Keratinocyte (primary cell): Measurements from ENCODE around the gene INPP5A. TPM values are rescaled to one million over a fixed set of nuclear protein-coding genes. Genes with fewer than 3 reads are reported as not detected.

Source experiments
- DNase-seq: peaks from one replicate; pipeline ENCODE4 v3.0.0-alpha.2; 2011; ENCODE audit warnings: low read depth, missing footprints, low spot score
- FAIRE-seq: peaks from 2 replicates; lab custom pipeline; 2011; peaks lifted over from hg19 to GRCh38; lab: Jason Lieb, UNC
- H2AFZ ChIP-seq: 2 replicates; pipeline ENCODE4 v1.6.0; 2012; ENCODE audit warnings: low read length, control low read depth, inconsistent platforms; ENCODE audit not compliant: control insufficient read depth
- H3K27ac ChIP-seq: 2 replicates; pipeline ENCODE4 v1.5.1; 2011; ENCODE audit warnings: low read length; ENCODE audit not compliant: control insufficient read depth, insufficient read depth
- H3K27me3 ChIP-seq: 3 replicates; pipeline ENCODE4 v1.6.0; 2011; ENCODE audit warnings: low read length; ENCODE audit not compliant: control insufficient read depth, insufficient read depth; ENCODE audit errors: extremely low read depth
- H3K36me3 ChIP-seq, 2 experiments: 2 replicates in 1 of 2; 3 replicates in 1 of 2; pipeline ENCODE4 v1.5.1; 2011; ENCODE audit warnings: low read length in 2 of 2, mild to moderate bottlenecking in 1 of 2; ENCODE audit not compliant: control insufficient read depth in 2 of 2, insufficient read depth in 2 of 2; ENCODE audit errors: extremely low read depth in 1 of 2
- H3K4me1 ChIP-seq: 3 replicates; pipeline ENCODE4 v1.5.1; 2011; ENCODE audit warnings: low read length; ENCODE audit not compliant: control insufficient read depth, insufficient read depth; ENCODE audit errors: extremely low read depth
- H3K4me2 ChIP-seq: 3 replicates; pipeline ENCODE4 v1.6.0; 2011; ENCODE audit warnings: low read depth, low read length; ENCODE audit not compliant: control insufficient read depth, insufficient read depth; ENCODE audit errors: extremely low read depth
- H3K4me3 ChIP-seq, 3 experiments: fragments of 200-600 bp in 1 of 3; sonication (generic) in 1 of 3; 2 replicates in 2 of 3; 3 replicates in 1 of 3; pipeline ENCODE4 v1.5.1; 2011 to 2016; ENCODE audit warnings: low read length in 3 of 3, mild to moderate bottlenecking in 3 of 3, control low read depth in 2 of 3, inconsistent platforms in 1 of 3, low read depth in 1 of 3, mixed read lengths in 1 of 3, mixed run types in 1 of 3, moderate library complexity in 1 of 3; ENCODE audit not compliant: control insufficient read depth in 2 of 3, insufficient read depth in 2 of 3; ENCODE audit errors: extremely low read depth in 1 of 3
- H3K79me2 ChIP-seq: 2 replicates; pipeline ENCODE4 v1.6.0; 2012; ENCODE audit warnings: low read length; ENCODE audit not compliant: control insufficient read depth, insufficient read depth
- H3K9ac ChIP-seq: 3 replicates; pipeline ENCODE4 v1.6.0; 2011; ENCODE audit warnings: low read length; ENCODE audit not compliant: control insufficient read depth, insufficient read depth; ENCODE audit errors: extremely low read depth
- H3K9me1 ChIP-seq: 3 replicates; pipeline ENCODE4 v1.6.0; 2011; ENCODE audit warnings: low read length; ENCODE audit not compliant: control insufficient read depth, insufficient read depth; ENCODE audit errors: extremely low read depth
- H3K9me3 ChIP-seq: 2 replicates; pipeline ENCODE4 v1.5.1; 2012; ENCODE audit warnings: low read depth, low read length; ENCODE audit not compliant: control insufficient read depth
- H4K20me1 ChIP-seq: 3 replicates; pipeline ENCODE4 v1.6.0; 2011; ENCODE audit warnings: low read length; ENCODE audit not compliant: control insufficient read depth, insufficient read depth; ENCODE audit errors: extremely low read depth
- CTCF ChIP-seq, 3 experiments: IDR thresholded peaks in 1 of 3; conservative IDR thresholded peaks in 1 of 3; optimal IDR thresholded peaks in 1 of 3; 2 replicates in 2 of 3; 3 replicates in 1 of 3; pipeline versions ENCODE3 to v1.5.1; 2011; ENCODE audit warnings: low read length in 3 of 3, mild to moderate bottlenecking in 3 of 3, moderate library complexity in 2 of 3, control low read depth in 1 of 3, inconsistent platforms in 1 of 3; ENCODE audit not compliant: insufficient read depth in 2 of 3; ENCODE audit errors: extremely low read depth in 1 of 3
- EZH2 ChIP-seq: IDR thresholded peaks from one replicate; pipeline ENCODE4 v1.6.1; 2012; ENCODE audit warnings: inconsistent platforms, mild to moderate bottlenecking, low read length, moderate library complexity
- dilution Hi-C: fragments of 300-500 bp; cut with MboI; formaldehyde crosslinking; loops from one replicate; pipeline ENCODE4 v1.7.0; 2020; ENCODE audit warnings: low sequenced_read_pairs; ENCODE audit not compliant: extremely low pct_ligation_motif_present
- polyA plus RNA-seq, 5 experiments: library from polyadenylated mRNA; depleted of rRNA in 3 of 5; stranded (reverse) in 3 of 5; stranded (forward) in 1 of 5; unstranded in 1 of 5; fragments of >200 nt; gene quantifications; 1 replicate in 1 of 5; 2 replicates in 3 of 5; 3 replicates in 1 of 5; pipeline versions ENCODE4 v1.2.1 to v1.2.3, GENCODE V29; 2011 to 2012; ENCODE audit warnings: missing spikeins in 2 of 5, low read depth in 1 of 5, low replicate concordance in 1 of 5

The INPP5A gene
- polyA plus RNA-seq, 1 donor (not counting 4 experiments of a cell fraction or from before 2014, with no cell fraction given): 11.2 TPM

GRCh38 chr10:132693676-132694075 is 156.1 kb downstream of the INPP5A start:
- DNase-seq: no peak
- H3K9me1 ChIP-seq: no peaks in the 10 kb centered on the region

GRCh38 chr10:132696204-132696603 is 158.6 kb downstream of the INPP5A start:
- H3K4me1 ChIP-seq: no peaks in the 10 kb centered on the region
- no peak overlapping the region for H3K9ac ChIP-seq
- H4K20me1 ChIP-seq: no peaks in the 10 kb centered on the region
- no peak overlapping the region for H3K27ac ChIP-seq
- H3K27me3 ChIP-seq: no peaks in the 10 kb centered on the region
- no peak overlapping the region for H2AFZ ChIP-seq
- H3K36me3 ChIP-seq: peaks cover 0 to 6% of the 10 kb centered on the region in 2 experiments
- H3K79me2 ChIP-seq: no peaks in the 10 kb centered on the region
- dilution Hi-C loops: no loop called here
- H3K9me1 ChIP-seq: no peaks in the 10 kb centered on the region
- H3K9me3 ChIP-seq: no peaks in the 10 kb centered on the region
- no peak for FAIRE-seq
- DNase-seq: no peak
- no peak overlapping the region for H3K4me2 ChIP-seq
- H3K4me3 ChIP-seq: no peak overlapping the region
- TF ChIP-seq EZH2 (no peak), CTCF (optimal IDR thresholded peaks at IDR 0.05 in 1 of 3, IDR thresholded peaks at IDR 0.05 in 1 of 3, conservative IDR thresholded peaks at IDR 0.05 in 1 of 3; ENCODE audit: extremely low read depth in 1 of 3, insufficient read depth in 2 of 3, low read length in 3 of 3) (no peak)

More at GRCh38 chr10:132693676-132694075, 156.1 kb downstream of the INPP5A start:
- H3K4me3 ChIP-seq: no peak overlapping the region
- no peaks in the 10 kb centered on the region for H3K27me3 ChIP-seq
- H3K9me3 ChIP-seq: no peaks in the 10 kb centered on the region
- H3K4me1 ChIP-seq: no peaks in the 10 kb centered on the region
- TF ChIP-seq EZH2: no peak
- TF ChIP-seq CTCF (optimal IDR thresholded peaks at IDR 0.05 in 1 of 3, IDR thresholded peaks at IDR 0.05 in 1 of 3, conservative IDR thresholded peaks at IDR 0.05 in 1 of 3; ENCODE audit: extremely low read depth in 1 of 3, insufficient read depth in 2 of 3, low read length in 3 of 3): no peak
- H3K79me2 ChIP-seq: no peaks in the 10 kb centered on the region
- dilution Hi-C loops: no loop called here
- no peaks in the 10 kb centered on the region for H4K20me1 ChIP-seq
- H3K36me3 ChIP-seq: peaks cover 0 to 5% of the 10 kb centered on the region in 2 experiments
- H2AFZ ChIP-seq: no peak overlapping the region
- no peak overlapping the region for H3K9ac ChIP-seq
- no peak overlapping the region for H3K27ac ChIP-seq
- no peak overlapping the region for H3K4me2 ChIP-seq
- FAIRE-seq: no peak
